Stomach (tissue), 4 donors: Measurements from ENCODE around the gene CYP4F12.

Experiments used
- CTCF ChIP-seq, 7 experiments: fragments of 450-650 bp in 4 of 7; fragments of 200-600 bp in 3 of 7; sonication (generic) in 3 of 7; IDR thresholded peaks; one replicate each; pipeline ENCODE4 v1.5.1; 2016 to 2019; ENCODE audit warnings: antibody characterized with exemption in 7 of 7, control low read depth in 2 of 7, mild to moderate bottlenecking in 1 of 7
- EP300 ChIP-seq: sonication (generic); formaldehyde crosslinking; IDR thresholded peaks from one replicate; pipeline ENCODE4 v1.6.1; 2017; ENCODE audit warnings: antibody characterized with exemption

GRCh38 chr19:15684828-15685227, 11.9 kb downstream of the CYP4F12 start:
- TF ChIP-seq CTCF (IDR thresholded peaks at IDR 0.05) (no peak), EP300 (no peak)
